AG08396 (cell line): ENCODE results near the gene SLC18A2.
"Not testable (repeated sequence)": the region's sequence is repeated elsewhere in the genome, so short reads cannot be mapped to it uniquely, and the experiment has no call there.

Experiments
- DNase-seq: peaks from one replicate; pipeline ENCODE4 v3.0.0; 2012; ENCODE audit warnings: low spot score, mixed read lengths

Gene SLC18A2

DNA sequence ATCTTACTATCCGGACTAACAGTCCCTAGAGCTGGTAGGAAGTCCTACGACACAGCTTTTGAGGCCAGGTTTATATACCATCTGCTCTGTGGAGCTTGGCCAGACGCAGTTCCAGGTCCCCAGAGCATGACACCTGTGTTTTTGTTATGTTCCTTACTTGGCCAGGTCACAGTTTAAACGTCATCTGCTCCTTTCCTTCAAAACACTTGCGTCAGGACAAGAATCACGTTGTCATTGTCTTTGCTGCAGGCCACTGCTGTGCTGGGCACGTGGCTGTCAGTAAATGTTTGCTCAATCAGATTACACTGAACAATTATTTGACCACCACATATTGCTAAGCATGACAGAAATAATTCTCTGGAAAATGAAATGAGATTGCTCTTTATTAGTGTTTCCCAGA lies 23.9 kb downstream of the SLC18A2 start:
- DNase-seq: no peak

- DNase-seq: no peak
Observed at GRCh38 chr10:117266400-117266799, 25.5 kb downstream of the SLC18A2 start.

- DNase-seq: no peak
Observed at GRCh38 chr10:117266812-117267211, 25.9 kb downstream of the SLC18A2 start.

DNA sequence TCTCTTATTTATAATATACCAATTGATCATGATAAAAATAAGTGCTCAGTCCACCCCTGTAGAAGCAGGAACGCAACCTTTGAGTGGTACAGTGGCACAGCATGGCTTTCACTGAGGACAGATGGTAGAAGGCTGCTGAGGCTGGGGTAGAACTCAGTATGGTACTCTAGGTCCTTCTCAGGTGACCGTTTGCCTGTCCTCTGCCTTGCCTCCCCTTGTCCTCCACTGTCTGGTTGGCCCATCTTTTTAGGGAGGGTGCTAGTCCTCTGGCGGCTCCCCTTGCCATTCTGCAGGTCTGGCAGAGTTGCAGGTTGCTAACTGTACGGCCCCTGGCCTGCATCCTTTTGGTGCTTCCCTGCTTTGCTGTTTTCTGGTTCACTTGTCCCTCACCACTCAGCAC lies 27.3 kb downstream of the SLC18A2 start:
- no peak for DNase-seq

DNA sequence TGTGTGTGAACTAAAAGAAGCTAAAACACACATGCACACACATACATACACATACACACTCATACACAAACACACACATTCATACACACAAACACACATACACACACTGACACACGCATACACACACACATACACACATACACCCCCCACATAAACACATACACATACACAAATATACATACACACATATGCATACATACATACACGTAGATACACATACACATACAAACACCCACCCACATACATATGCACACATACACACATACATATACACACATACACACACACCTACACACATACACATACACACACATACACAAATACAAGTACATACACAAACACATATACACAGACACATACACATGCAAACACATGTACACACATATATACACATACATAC lies 28.0 kb downstream of the SLC18A2 start:
- no peak for DNase-seq

DNA sequence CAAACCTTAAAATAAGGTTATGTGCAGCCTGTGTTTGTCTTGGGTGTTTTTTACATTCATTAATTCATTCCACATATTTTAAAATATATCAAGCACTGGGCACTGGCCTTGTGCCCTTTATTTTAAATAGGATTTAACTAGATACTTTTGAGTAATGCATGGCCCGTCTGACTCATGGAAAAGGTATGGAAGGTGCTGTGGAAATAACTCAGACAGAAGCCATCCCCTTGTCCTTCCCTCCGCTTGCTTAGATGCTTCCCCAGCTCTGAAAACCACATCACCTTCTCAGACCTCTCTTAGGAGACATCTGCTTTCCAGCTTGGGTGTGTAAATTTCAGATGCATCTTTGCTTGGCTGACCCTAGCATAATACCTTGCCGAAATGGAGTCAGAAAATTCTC lies 30.5 kb downstream of the SLC18A2 start:
- no peak for DNase-seq

DNA sequence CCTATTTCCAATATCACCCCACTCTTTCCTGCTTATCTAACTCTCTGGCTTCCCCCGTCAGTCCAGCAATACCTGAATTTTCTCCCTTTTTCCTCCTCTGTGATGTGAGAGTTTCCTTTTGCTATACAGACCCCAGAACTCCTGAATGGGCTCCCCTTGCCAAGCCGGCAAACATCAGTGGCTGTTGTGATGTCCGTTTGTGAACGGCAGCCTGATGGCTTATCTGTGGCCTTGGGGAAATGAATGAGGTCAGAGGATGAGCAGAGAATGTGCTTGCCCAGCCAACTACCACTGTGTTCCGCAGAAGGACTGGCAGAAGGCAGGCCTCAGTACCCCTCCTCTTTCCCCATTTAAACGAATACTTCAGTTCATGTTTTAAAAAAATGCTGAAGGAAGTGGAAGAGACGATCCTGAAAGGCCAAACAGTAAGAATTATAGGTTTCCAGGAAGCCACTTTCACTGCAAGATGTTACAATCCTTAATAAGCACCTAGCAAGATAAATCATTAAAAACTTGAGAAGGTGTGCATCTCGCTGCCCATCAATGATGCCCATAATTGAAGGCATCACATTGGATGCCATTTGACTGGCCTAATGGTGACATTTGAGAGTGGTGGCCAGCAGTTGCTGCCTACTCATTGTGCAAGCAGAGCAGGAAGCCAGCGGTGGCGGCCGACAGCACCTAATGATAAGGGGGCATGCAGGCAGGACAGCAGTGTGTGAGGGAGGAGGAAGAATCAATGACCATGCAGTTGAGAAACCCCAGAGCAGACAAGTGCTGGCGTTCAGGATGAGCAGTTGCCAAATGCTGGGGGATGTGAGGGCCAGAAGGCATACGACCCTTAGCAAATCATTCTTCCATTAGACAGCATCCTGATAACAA lies 31.5 kb downstream of the SLC18A2 start:
- no peak for DNase-seq

DNA sequence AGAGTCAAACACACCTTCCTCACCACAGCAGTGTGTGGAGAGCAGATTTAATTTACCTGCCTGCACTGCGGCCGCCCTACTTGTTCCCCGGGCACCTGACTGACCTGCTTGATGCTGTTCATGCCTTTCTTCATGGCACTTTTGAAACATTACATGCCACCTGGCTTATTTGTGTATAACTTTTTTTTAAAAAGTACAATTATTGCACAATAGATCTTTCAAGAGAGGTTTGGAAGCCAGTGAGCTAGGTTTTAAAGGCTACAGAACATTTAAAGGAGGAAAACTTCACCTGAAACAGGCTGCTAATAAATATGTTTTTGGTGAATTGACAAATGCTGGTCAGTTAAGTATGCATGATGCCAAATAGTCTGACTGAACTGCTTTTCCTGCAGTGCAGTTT lies 33.1 kb downstream of the SLC18A2 start:
- DNase-seq: no peak

DNA sequence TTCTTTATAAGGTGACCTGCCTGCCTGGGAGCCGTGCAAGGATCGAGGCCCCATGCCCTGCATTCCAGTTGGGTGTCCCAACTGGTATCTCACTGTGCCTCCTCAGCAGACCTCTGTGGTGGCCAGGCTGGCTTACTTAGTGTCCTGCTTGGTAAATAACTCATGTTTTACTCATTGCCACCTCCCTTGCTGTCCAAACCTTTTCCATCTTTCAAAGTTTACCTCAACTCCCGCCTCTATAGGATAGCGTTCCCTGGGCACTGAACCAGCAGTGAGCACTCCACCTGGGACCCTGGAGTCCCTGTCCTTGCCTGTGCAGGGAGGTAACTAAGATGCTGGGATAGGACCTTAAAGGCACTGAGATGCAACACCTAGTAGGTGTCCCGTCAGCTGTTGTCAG lies 33.6 kb downstream of the SLC18A2 start:
- DNase-seq: no peak

DNA sequence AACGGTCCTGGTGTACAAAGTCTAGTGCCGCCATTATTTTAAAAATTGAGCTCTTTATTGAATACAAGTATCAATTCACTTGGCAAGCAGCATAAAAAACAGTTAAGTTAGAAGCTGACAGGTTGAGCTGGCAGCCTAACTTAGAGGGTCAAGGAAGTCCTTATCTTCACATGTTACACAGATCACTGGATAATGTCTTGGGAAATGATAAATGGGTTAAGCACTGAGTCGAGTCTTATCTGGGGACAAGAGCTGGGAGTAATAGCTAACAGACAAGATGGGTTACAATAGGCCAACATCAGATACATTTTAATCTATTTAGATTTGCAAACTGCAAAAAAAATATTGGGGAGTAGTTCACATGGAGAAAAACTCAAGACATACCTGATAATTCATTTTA lies 34.2 kb downstream of the SLC18A2 start:
- no peak for DNase-seq

- no peak for DNase-seq
Observed at GRCh38 chr10:117277675-117278074, 36.8 kb downstream of the SLC18A2 start.

- DNase-seq: no peak
Observed at GRCh38 chr10:117284716-117285494, 44.0 kb downstream of the SLC18A2 start.

GRCh38 chr10:117290872-117291271 lies 50.0 kb downstream of the SLC18A2 start:
- not testable (repeated sequence) for DNase-seq

DNA sequence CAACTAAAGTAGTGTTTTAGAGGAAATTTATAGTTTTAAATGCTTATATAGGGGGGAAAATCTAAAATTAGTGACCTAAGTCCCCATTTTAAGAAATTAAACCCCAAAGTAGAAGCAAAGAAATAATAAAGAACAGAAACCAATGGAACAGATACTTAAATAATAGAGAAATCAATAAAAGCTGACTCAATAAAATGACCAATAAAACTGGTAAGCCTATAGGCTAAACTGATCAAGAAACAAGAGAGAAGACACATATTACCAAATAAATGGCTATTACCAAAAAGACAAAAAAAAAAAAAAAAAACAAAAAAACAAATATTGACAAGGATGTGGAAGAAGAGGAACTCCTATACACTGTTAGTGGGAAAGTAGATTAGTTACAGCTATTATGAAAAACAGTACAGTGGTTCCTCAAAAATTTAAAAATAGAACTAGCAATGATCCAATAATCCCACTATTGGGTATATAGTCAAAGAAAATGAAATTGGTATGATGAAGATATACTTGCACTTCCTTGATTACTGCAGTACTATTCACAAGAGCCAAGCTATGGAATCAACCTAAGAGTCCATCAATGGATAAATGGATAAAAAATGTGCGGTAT lies 53.2 kb downstream of the SLC18A2 start:
- no peak for DNase-seq

- DNase-seq: no peak
Observed at GRCh38 chr10:117294735-117295134, 53.8 kb downstream of the SLC18A2 start.

DNA sequence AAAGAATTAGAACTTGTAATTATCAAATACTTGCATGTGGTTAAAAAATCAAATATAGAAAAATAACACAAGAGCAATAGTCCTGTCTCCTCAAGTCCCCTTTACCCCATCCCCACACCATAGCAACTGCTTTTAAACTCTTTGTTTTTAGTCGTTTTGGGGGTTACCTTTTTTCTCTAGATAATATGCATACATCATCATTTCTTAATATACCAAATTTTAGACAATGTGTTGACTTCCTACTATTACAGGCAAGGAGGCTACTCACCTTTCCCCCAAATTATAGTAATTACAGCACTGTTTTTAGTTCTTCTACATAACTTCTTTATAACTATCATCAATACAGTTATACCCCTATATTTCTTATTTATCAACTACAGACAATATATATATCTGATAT lies 57.3 kb downstream of the SLC18A2 start:
- no peak for DNase-seq

DNA sequence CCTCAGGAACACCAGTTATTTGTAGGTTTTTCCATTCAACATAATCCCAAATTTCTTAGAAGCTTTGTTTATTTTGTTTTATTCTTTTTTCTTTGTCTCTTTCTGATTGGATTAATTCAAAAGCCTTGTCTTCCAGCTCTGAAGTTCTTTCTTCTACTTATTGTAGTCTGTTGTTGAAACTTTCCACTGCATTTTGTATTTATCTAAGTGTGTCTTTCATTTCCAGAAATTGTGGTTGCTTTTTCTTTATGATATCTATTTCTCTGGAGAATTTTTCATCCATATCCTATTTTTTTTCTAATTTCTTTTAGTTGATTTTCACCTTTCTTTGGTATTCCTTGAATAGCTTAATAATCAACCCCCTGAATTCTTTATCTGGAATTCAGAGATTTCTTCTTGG lies 58.5 kb downstream of the SLC18A2 start:
- DNase-seq: no peak

DNA sequence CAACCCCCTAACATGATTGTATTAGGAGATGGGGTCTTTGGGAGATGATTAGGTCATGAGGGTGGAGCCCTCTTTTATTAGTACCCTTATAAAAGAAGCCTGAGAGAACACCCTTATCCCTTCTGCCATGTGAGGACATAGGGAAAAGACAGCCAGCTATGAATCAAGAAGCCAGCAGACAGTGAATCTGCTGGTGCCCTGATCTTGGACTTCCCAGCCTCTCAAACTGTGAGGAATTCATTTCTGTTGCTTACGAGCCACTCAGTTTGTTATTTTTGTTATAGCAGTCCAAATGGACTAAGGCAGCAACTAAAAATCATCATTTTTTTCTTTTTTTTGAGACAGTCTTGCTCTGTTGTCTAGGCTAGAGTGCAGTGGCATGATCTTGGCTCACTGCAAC lies 59.8 kb downstream of the SLC18A2 start:
- no peak for DNase-seq

- not testable (repeated sequence) for DNase-seq
Observed at GRCh38 chr10:117303451-117303850, 62.5 kb downstream of the SLC18A2 start.

DNA sequence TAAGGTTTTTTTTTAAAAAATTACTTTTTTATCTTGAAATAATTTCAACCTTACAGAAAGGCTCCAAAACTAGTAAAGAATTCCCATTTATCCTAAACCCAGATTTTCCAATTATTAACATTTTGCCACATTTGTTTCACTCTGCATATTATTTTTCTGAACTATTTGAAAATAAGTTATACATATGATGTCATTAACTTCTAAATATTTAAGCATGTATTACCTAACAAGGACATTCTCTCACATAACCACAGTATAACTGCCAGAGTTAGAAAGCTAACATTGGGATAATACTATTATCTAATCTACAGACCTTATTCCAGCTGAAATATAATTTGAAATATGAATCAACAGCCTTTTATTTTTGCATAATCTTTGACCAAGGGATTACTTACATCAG lies 65.8 kb downstream of the SLC18A2 start:
- no peak for DNase-seq

GRCh38 chr10:117311261-117311660 lies 70.3 kb downstream of the SLC18A2 start:
- no peak for DNase-seq

DNA sequence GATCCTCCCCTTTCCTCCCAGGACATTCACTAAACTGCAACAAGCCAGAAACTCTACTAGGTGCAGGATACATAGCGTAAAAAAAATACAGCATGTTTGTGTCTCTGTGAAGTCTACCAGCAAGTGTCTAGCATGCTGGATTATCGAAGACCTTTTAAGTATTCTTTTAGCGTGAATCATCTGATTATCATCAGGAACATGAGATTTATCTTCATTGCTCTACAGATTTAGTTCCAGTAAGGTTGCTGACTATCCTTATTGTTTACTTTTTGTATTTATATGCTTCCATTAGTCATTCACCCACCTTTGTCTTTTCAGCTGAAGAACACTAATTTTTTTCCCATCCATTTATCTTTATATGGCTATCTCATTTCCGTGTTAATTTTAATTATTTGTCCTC lies 71.5 kb downstream of the SLC18A2 start:
- no peak for DNase-seq

- DNase-seq: no peak
Observed at GRCh38 chr10:117313641-117314040, 72.7 kb downstream of the SLC18A2 start.
